K562 (cell line): ENCODE data around the gene ARHGAP23. TPM values are rescaled to one million over a fixed set of nuclear protein-coding genes. Genes with fewer than 3 reads are reported as not detected.
A peak's percentile ranks its signal among the peaks of the same experiment; 100 is the strongest.

Experiments
- ATAC-seq: fragments of 200-7000 bp; cut with Tn5 transposase; 3 replicates; pipeline ENCODE4 v1.9.1; 2020; ENCODE audit warnings: moderate library complexity
- BruUV-seq: library from RNA; stranded (reverse); fragments of 400-500 nt; replicated peaks from 2 replicates; lab custom pipeline; 2021; lab: Mats Ljungman, UMichigan
- CTCF ChIA-PET: fragments of 300-600 bp; formaldehyde crosslinking; extraction: SDS; loops from one replicate; lab custom pipeline; 2021; ENCODE audit warnings: low intra/inter-chr PET ratio; lab: Yijun Ruan, JAX
- POLR2A ChIA-PET: fragments of 300-600, 350-650 bp; sonication (Branson Sonifier 250); formaldehyde crosslinking; extraction: SDS; loops from one replicate; lab custom pipeline; 2021; ENCODE audit warnings: antibody characterized with exemption, inconsistent platforms; lab: Yijun Ruan, JAX
- DNase-seq, 4 experiments: peaks; one replicate each; pipeline versions ENCODE4 v3.0.0 to v3.0.0-alpha.2; 2011 to 2018; ENCODE audit warnings: low spot score in 3 of 4, mixed read lengths in 3 of 4; ENCODE audit errors: extremely low read depth in 1 of 4
- FAIRE-seq: peaks from 2 replicates; lab custom pipeline; 2011; peaks lifted over from hg19 to GRCh38; lab: Jason Lieb, UNC
- H2AFZ ChIP-seq: 2 replicates; pipeline ENCODE4 v1.6.0; 2011; ENCODE audit warnings: low read depth, low read length, control low read depth, inconsistent platforms
- H3K27ac ChIP-seq: fragments of 200-600 bp; 3 replicates; pipeline ENCODE4 v1.8.0; 2011; ENCODE audit warnings: low read depth, mild to moderate bottlenecking, control low read depth, inconsistent platforms, low read length, moderate library complexity, mixed read lengths; ENCODE audit errors: extremely low read depth
- H3K27me3 ChIP-seq, 2 experiments: fragments of 300-600 bp in 1 of 2; 2 replicates in 1 of 2; 3 replicates in 1 of 2; pipeline versions ENCODE4 v1.6.0 to v1.8.0; 2011; ENCODE audit warnings: inconsistent platforms in 2 of 2, low read length in 2 of 2, mild to moderate bottlenecking in 1 of 2, mixed read lengths in 1 of 2, moderate library complexity in 1 of 2; ENCODE audit not compliant: control insufficient read depth in 2 of 2, insufficient read depth in 2 of 2
- H3K36me3 ChIP-seq: fragments of 300-600 bp; 3 replicates; pipeline ENCODE4 v1.8.0; 2011; ENCODE audit warnings: mild to moderate bottlenecking, low read length, inconsistent platforms; ENCODE audit not compliant: control insufficient read depth, insufficient read depth
- H3K4me1 ChIP-seq, 2 experiments: fragments of 200-600 bp in 1 of 2; replicated peaks in 1 of 2; 2 replicates in 1 of 2; 3 replicates in 1 of 2; pipeline versions ENCODE4 v1.5.1 to v1.8.0; 2011; ENCODE audit warnings: inconsistent platforms in 2 of 2, low read length in 2 of 2, mild to moderate bottlenecking in 1 of 2, mixed read lengths in 1 of 2, moderate library complexity in 1 of 2; ENCODE audit not compliant: control insufficient read depth in 2 of 2, insufficient read depth in 2 of 2
- H3K4me2 ChIP-seq: 2 replicates; pipeline ENCODE4 v1.6.1; 2011; ENCODE audit warnings: low read length, control low read depth, inconsistent platforms, mixed read lengths; ENCODE audit not compliant: insufficient read depth
- H3K4me3 ChIP-seq: fragments of 200-600 bp; sonication (generic), shearing (Covaris generic); 2 replicates; pipeline ENCODE4 v1.5.1; 2016; ENCODE audit warnings: control low read depth, inconsistent platforms
- H3K79me2 ChIP-seq: fragments of 200-600 bp; 3 replicates; pipeline ENCODE4 v1.8.0; 2011; ENCODE audit warnings: low read length, inconsistent platforms; ENCODE audit not compliant: control insufficient read depth, insufficient read depth
- H3K9ac ChIP-seq, 2 experiments: 2 replicates each; pipeline versions ENCODE4 v1.6.0 to v1.6.1; 2011; ENCODE audit warnings: low read depth in 2 of 2, low read length in 2 of 2, control low read depth in 1 of 2, inconsistent platforms in 1 of 2, mild to moderate bottlenecking in 1 of 2, mixed read lengths in 1 of 2; ENCODE audit not compliant: insufficient read depth in 1 of 2
- H3K9me1 ChIP-seq: one replicate; pipeline ENCODE4 v1.6.0; 2011; ENCODE audit warnings: inconsistent platforms, mild to moderate bottlenecking, low read length, moderate library complexity; ENCODE audit not compliant: control insufficient read depth, insufficient read depth
- H3K9me3 ChIP-seq: replicated peaks from 2 replicates; pipeline ENCODE4 v1.5.1; 2011; ENCODE audit warnings: low read depth, low read length, inconsistent platforms; ENCODE audit not compliant: control insufficient read depth, insufficient read depth
- H4K20me1 ChIP-seq: replicated peaks from 2 replicates; pipeline ENCODE4 v1.6.1; 2011; ENCODE audit warnings: low read length, inconsistent platforms, mixed read lengths; ENCODE audit not compliant: control insufficient read depth, insufficient read depth
- CAMTA2 ChIP-seq: fragments of 250-450 bp; sonication (Bioruptor Pico); conservative IDR thresholded peaks from 2 replicates; pipeline ENCODE4 v1.5.1; 2022
- DPF2 ChIP-seq: fragments of 450-650 bp; IDR thresholded peaks from 2 replicates; pipeline ENCODE4 v1.6.1; 2016
- EGR1 ChIP-seq: fragments of 450-650 bp; conservative IDR thresholded peaks from 2 replicates; pipeline ENCODE4 v1.6.1; 2017; ENCODE audit warnings: mild to moderate bottlenecking
- KLF16 ChIP-seq: IDR thresholded peaks from 2 replicates; pipeline ENCODE4 v1.6.1; 2016; ENCODE audit warnings: antibody characterized with exemption
- RBM22 ChIP-seq: fragments of 200-400 bp; formaldehyde crosslinking; IDR thresholded peaks from 2 replicates; pipeline ENCODE4 v1.6.1; 2018; ENCODE audit warnings: low read length, low read depth; ENCODE audit not compliant: poor library complexity, severe bottlenecking
- TFAP4 ChIP-seq: sonication (generic); formaldehyde crosslinking; IDR thresholded peaks from 2 replicates; pipeline ENCODE4 v1.8.0; 2022; ENCODE audit warnings: missing genetic modification reagents, mild to moderate bottlenecking, moderate library complexity, borderline replicate concordance
- ZNF561 ChIP-seq: fragments of 450-650 bp; formaldehyde crosslinking; conservative IDR thresholded peaks from 2 replicates; pipeline ENCODE4 v1.4.0; 2020; ENCODE audit warnings: mild to moderate bottlenecking, moderate library complexity
- WGBS: fragments of 100-300 bp; shearing (Covaris generic); methylation state at CpG from one replicate; pipeline ENCODE4 v1.1.6; 2016; ENCODE audit warnings: low coverage, mixed read lengths; ENCODE audit not compliant: insufficient coverage; ENCODE audit errors: missing lambda C conversion rate; 5-methylcytosine and 5-hydroxymethylcytosine counted together
- in situ Hi-C: fragments of 300-500 bp; cut with MboI; formaldehyde crosslinking; loops from 4 replicates; pipeline ENCODE4 v1.15.0; 2018; ENCODE audit warnings: inconsistent platforms, mixed read lengths
- intact Hi-C: fragments of 100-400 bp; cut with micrococcal nuclease; formaldehyde crosslinking; loops from 2 replicates; pipeline ENCODE4 v1.14.2; 2022
- polyA plus RNA-seq, 8 experiments: library from polyadenylated mRNA; depleted of rRNA in 4 of 8; stranded (reverse) in 5 of 8; unstranded in 3 of 8; fragments of >200 nt; fragmentation: Nextera tagmentation in 2 of 8; fragmentation: Illumina TruSeq in 1 of 8; extraction: Ambion mirVana in 2 of 8; extraction: Trizol in 1 of 8; gene quantifications; 2 replicates each; pipeline versions ENCODE4 v1.2.1 to v1.2.3, GENCODE V29; 2011 to 2014; ENCODE audit warnings: inconsistent platforms in 1 of 8, missing spikeins in 1 of 8
- total RNA-seq, 7 experiments: library from RNA; depleted of rRNA in 6 of 7; stranded (reverse); fragments of >200 nt in 6 of 7; fragmentation: Illumina TruSeq in 2 of 7; extraction: Trizol in 2 of 7; gene quantifications; 2 replicates each; pipeline versions ENCODE4 v1.2.1 to v1.2.3, GENCODE V29; 2011 to 2021; ENCODE audit warnings: low replicate concordance in 1 of 7
- TF ChIP-seq, protein P1 (sequence below): fragments of 250-450 bp; sonication (Bioruptor Pico); IDR thresholded peaks from 2 replicates; pipeline ENCODE4 v1.4.0; 2020

Gene ARHGAP23
- total and polyA plus RNA-seq, 9 of the 15 experiments (the other 6 are each of a cell fraction or from before 2014, with no cell fraction given), result 0.01 to 2.7 (median 0.70) TPM

- no peak for DNase-seq
- intact Hi-C loops, result no loop called here
- H3K9me3 ChIP-seq, result no peaks in the 10 kb centered on the region
- no peak overlapping the region for H3K27ac ChIP-seq
- H3K4me2 ChIP-seq, result no peak overlapping the region
- ChIA-PET CTCF (no interaction called here), POLR2A (interaction anchor here (0.8 to 2.2 kb wide), 2 partner anchors 9 to 212 kb away, joined by 3 to 5 read pairs; no protein-coding TSS in a partner anchor)
- H3K36me3 ChIP-seq, result no peaks in the 10 kb centered on the region
- no peak overlapping the region for H2AFZ ChIP-seq
- no peak overlapping the region for H3K9ac ChIP-seq
- H3K4me3 ChIP-seq, result no peak overlapping the region
- no peak for ATAC-seq
- 26% methylated on average over 8 of the region's 10 CpGs for WGBS
- FAIRE-seq, result no peak
- peaks cover 10% of the 10 kb centered on the region for H4K20me1 ChIP-seq
- no TSS peak for BruUV-seq
- H3K27me3 ChIP-seq, result peaks cover 6 to 66% of the 10 kb centered on the region in 2 experiments; a peak in 3 of 5 replicates
- in situ Hi-C loops, result no loop called here
- peaks cover 6 to 17% of the 10 kb centered on the region in 2 experiments; a peak in 4 of 5 replicates for H3K4me1 ChIP-seq
- no peaks in the 10 kb centered on the region for H3K79me2 ChIP-seq
- no peaks in the 10 kb centered on the region for H3K9me1 ChIP-seq
- TF ChIP-seq EGR1 (peak; percentile 17; the same call in 1 of the 2 replicates), DPF2 (no peak), KLF16 (no peak), CAMTA2 (CRISPR knock-in tag) (no peak), TFAP4 (CRISPR knock-in tag) (no peak), RBM22 (no peak), ZNF561 (CRISPR knock-in tag) (no peak)
- TF ChIP-seq, protein P1, sequence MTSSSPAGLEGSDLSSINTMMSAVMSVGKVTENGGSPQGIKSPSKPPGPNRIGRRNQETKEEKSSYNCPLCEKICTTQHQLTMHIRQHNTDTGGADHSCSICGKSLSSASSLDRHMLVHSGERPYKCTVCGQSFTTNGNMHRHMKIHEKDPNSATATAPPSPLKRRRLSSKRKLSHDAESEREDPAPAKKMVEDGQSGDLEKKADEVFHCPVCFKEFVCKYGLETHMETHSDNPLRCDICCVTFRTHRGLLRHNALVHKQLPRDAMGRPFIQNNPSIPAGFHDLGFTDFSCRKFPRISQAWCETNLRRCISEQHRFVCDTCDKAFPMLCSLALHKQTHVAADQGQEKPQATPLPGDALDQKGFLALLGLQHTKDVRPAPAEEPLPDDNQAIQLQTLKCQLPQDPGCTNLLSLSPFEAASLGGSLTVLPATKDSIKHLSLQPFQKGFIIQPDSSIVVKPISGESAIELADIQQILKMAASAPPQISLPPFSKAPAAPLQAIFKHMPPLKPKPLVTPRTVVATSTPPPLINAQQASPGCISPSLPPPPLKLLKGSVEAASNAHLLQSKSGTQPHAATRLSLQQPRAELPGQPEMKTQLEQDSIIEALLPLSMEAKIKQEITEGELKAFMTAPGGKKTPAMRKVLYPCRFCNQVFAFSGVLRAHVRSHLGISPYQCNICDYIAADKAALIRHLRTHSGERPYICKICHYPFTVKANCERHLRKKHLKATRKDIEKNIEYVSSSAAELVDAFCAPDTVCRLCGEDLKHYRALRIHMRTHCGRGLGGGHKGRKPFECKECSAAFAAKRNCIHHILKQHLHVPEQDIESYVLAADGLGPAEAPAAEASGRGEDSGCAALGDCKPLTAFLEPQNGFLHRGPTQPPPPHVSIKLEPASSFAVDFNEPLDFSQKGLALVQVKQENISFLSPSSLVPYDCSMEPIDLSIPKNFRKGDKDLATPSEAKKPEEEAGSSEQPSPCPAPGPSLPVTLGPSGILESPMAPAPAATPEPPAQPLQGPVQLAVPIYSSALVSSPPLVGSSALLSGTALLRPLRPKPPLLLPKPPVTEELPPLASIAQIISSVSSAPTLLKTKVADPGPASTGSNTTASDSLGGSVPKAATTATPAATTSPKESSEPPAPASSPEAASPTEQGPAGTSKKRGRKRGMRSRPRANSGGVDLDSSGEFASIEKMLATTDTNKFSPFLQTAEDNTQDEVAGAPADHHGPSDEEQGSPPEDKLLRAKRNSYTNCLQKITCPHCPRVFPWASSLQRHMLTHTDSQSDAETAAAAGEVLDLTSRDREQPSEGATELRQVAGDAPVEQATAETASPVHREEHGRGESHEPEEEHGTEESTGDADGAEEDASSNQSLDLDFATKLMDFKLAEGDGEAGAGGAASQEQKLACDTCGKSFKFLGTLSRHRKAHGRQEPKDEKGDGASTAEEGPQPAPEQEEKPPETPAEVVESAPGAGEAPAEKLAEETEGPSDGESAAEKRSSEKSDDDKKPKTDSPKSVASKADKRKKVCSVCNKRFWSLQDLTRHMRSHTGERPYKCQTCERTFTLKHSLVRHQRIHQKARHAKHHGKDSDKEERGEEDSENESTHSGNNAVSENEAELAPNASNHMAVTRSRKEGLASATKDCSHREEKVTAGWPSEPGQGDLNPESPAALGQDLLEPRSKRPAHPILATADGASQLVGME, result no peak
Measured at GRCh38 chr17:38451030-38451839, 23.0 kb downstream of the ARHGAP23 start.
